ENCODE measurements around the gene LRP1B.
A peak's percentile ranks its signal among the peaks of the same experiment; 100 is the strongest.
"Not testable (repeated sequence)": the region's sequence is repeated elsewhere in the genome, so short reads cannot be mapped to it uniquely, and the experiment has no call there.

The LRP1B gene

DNA sequence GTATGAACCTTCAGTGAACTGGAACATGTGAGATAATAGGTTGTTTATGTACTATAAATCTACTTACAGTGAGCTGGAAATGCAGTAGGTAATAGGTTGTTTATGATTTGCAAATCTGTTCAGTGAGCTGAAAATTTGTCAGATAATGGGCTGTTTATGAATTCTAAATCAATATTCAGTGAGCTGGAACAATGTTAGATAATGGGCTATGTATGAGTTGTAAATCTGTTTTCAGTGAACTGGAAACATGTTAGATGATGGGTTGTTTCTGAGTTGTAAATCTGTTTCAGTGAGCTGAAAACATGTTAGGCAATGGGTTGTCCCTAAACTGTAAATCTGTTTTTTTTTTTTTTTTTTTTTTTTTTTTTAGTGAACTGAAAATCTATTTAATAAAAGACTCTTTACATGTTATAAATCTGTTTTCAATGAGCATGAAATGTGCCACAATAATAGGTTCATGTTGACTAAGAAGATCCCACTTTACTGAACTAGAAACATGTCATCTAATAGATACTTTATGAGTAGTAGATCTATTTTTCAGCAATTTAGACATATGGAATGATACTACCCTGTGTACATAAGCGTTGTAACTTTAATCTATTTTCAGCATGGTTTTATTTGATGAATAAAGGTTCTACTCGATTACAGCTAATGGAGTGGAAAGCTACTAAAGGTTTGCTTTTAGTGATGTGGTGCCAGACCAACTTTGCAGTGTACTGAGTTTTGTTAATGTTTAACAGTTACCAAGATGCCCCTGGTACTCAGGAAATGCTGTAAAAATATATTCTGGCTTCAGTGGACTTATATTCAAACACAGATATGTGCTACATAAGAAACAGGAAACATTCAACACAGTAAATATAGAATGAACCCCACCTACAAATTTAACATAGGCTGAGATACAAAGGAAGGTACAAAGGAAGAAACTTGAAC, 1471.8 kb downstream of the LRP1B start:
- Histone ChIP-seq H3K9ac (ENCODE audit: low read depth in 1 of 2, low read length in 2 of 2) (no peak overlapping the region), H3K27me3 (ENCODE audit: control insufficient read depth in 2 of 2, insufficient read depth in 2 of 2, low read length in 2 of 2) (no peaks in the 10 kb centered on the region), H3K4me1 (ENCODE audit: control insufficient read depth in 2 of 2, insufficient read depth in 2 of 2, low read length in 2 of 2) (no peaks in the 10 kb centered on the region), H3K27ac (ENCODE audit: low read depth in 2 of 2, low read length in 2 of 2) (no peak overlapping the region), H3K4me3 (ENCODE audit: low read length in 2 of 2) (no peak overlapping the region), H3K36me3 (ENCODE audit: control insufficient read depth in 2 of 2, insufficient read depth in 2 of 2, low read length in 2 of 2) (no peaks in the 10 kb centered on the region), H3K9me3 (ENCODE audit: control insufficient read depth in 2 of 2, low read length in 2 of 2) (no peaks in the 10 kb centered on the region)

DNA sequence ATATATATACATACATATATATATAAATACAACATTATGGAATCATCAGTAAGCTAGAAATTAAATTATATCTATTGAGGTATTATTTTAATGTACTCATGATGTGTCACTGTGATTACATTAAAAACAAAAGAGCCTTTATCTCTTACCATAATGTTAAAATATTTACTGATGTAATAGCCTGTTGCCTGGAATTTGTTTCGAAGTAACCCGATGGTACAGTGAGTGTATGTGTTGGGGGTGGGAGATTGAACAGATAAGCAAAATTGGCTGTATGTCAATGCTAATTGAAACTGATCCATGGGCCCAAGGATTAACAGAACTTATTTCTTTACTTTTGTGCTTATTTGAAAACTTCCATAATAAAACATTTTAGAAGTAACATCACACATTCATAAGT, 1473.2 kb downstream of the LRP1B start:
- Histone ChIP-seq H3K36me3 (ENCODE audit: control insufficient read depth in 2 of 2, insufficient read depth in 2 of 2, low read length in 2 of 2) (no peaks in the 10 kb centered on the region), H3K27ac (ENCODE audit: low read depth in 2 of 2, low read length in 2 of 2) (no peak overlapping the region), H3K9ac (ENCODE audit: low read depth in 1 of 2, low read length in 2 of 2) (no peak overlapping the region), H3K9me3 (ENCODE audit: control insufficient read depth in 2 of 2, low read length in 2 of 2) (no peaks in the 10 kb centered on the region), H3K4me3 (ENCODE audit: low read length in 2 of 2) (no peak overlapping the region), H3K4me1 (ENCODE audit: control insufficient read depth in 2 of 2, insufficient read depth in 2 of 2, low read length in 2 of 2) (no peaks in the 10 kb centered on the region), H3K27me3 (ENCODE audit: control insufficient read depth in 2 of 2, insufficient read depth in 2 of 2, low read length in 2 of 2) (no peaks in the 10 kb centered on the region)

DNA sequence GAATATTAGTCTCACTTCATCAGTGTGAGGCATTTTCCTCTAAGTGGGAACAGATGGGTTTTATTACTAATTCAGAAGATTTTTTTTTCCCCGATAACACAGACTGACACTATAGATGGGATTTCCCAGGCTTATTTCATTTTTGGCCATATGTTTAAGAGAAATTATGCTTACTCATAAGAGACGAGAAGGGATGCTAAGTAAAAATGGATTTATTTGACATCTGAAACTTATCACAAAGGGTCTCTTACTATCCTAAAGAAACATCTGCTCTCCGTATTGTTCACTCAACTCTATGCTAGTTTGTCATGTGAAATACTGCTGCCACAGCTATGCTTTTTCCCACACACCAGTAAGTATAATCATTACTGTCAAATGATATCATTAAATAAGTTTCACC, 1476.3 kb downstream of the LRP1B start:
- H3K4me1 ChIP-seq (ENCODE audit: control insufficient read depth in 2 of 2, insufficient read depth in 2 of 2, low read length in 2 of 2) = no peaks in the 10 kb centered on the region
- H3K36me3 ChIP-seq (ENCODE audit: control insufficient read depth in 2 of 2, insufficient read depth in 2 of 2, low read length in 2 of 2) = no peaks in the 10 kb centered on the region
- no peak overlapping the region for H3K4me3 ChIP-seq (ENCODE audit: low read length in 2 of 2)
- H3K27ac ChIP-seq (ENCODE audit: low read depth in 2 of 2, low read length in 2 of 2) = no peak overlapping the region
- no peaks in the 10 kb centered on the region for H3K9me3 ChIP-seq (ENCODE audit: control insufficient read depth in 2 of 2, low read length in 2 of 2)
- no peaks in the 10 kb centered on the region for H3K27me3 ChIP-seq (ENCODE audit: control insufficient read depth in 2 of 2, insufficient read depth in 2 of 2, low read length in 2 of 2)
- no peak overlapping the region for H3K9ac ChIP-seq (ENCODE audit: low read depth in 1 of 2, low read length in 2 of 2)

DNA sequence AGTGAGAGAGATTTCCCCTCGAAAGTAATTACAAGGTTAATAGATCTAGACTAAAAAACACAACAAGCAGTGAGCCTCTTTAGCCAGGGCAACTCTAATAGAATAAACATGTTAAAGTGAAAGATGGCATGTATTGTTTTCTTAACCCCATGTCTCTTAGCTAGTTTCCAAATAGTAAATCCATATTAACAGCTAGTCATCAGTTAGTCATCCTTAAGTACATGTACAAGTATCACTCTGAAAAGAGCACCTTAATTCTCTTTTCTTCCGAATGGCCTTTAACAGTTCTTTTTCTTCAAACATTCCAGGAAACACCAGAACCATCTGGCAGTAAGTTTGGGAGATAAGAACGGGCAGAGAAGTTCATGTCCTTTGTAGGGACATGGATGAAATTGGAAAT, 1480.0 kb downstream of the LRP1B start:
- no peak overlapping the region for H3K27ac ChIP-seq (ENCODE audit: low read depth in 2 of 2, low read length in 2 of 2)
- no peaks in the 10 kb centered on the region for H3K36me3 ChIP-seq (ENCODE audit: control insufficient read depth in 2 of 2, insufficient read depth in 2 of 2, low read length in 2 of 2)
- no peaks in the 10 kb centered on the region for H3K27me3 ChIP-seq (ENCODE audit: control insufficient read depth in 2 of 2, insufficient read depth in 2 of 2, low read length in 2 of 2)
- H3K9me3 ChIP-seq (ENCODE audit: control insufficient read depth in 2 of 2, low read length in 2 of 2) = no peaks in the 10 kb centered on the region
- no peak overlapping the region for H3K9ac ChIP-seq (ENCODE audit: low read depth in 1 of 2, low read length in 2 of 2)
- H3K4me3 ChIP-seq (ENCODE audit: low read length in 2 of 2) = no peak overlapping the region
- H3K4me1 ChIP-seq (ENCODE audit: control insufficient read depth in 2 of 2, insufficient read depth in 2 of 2, low read length in 2 of 2) = no peaks in the 10 kb centered on the region

DNA sequence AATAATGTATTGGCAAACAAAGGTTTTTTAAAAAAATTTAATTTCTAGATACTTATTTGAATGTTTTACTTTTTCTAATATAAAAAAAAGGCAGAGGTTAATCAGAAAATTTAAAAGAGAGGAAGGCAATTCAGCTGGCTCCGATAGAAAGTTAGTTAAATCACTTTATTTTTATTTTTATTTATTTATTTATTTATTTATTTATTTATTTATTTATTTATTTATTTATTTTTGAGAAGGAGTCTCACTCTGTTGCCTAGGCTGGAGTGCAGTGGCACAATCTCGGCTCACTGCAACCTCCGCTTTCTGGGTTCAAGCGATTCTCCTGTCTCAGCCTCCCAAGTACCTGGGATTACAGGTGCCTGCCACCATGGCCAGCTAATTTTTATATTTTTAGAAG, 1480.7 kb downstream of the LRP1B start:
- not testable (repeated sequence) for H3K36me3 ChIP-seq (ENCODE audit: control insufficient read depth in 2 of 2, insufficient read depth in 2 of 2, low read length in 2 of 2); H3K27me3 ChIP-seq (ENCODE audit: control insufficient read depth in 2 of 2, insufficient read depth in 2 of 2, low read length in 2 of 2); H3K4me1 ChIP-seq (ENCODE audit: control insufficient read depth in 2 of 2, insufficient read depth in 2 of 2, low read length in 2 of 2); H3K9me3 ChIP-seq (ENCODE audit: control insufficient read depth in 2 of 2, low read length in 2 of 2); H3K27ac ChIP-seq (ENCODE audit: low read depth in 2 of 2, low read length in 2 of 2); H3K9ac ChIP-seq (ENCODE audit: low read depth in 1 of 2, low read length in 2 of 2); H3K4me3 ChIP-seq (ENCODE audit: low read length in 2 of 2)

DNA sequence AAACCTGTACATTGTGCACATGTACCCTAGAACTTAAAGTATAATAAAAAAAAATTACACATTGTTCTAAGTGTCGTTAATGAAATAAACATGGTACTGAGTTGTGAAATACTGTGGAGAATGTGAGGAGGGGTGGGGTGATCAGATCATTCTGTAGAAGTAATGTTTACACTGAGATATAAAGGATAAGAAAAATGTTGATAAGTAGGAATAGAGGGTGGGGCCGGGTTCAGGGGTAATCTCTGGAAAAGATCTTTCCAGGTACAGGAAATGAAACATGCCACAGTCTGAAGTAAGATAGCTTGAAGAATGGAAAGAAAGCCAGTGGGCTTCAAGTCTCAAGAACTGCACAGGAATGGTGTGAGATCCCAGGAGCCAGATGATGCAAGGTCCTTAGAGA, 1482.4 kb downstream of the LRP1B start:
- no peak overlapping the region for H3K4me3 ChIP-seq (ENCODE audit: low read length in 2 of 2)
- peak overlapping the region in 1 of 2 donors; percentile 15 for H3K27ac ChIP-seq (ENCODE audit: low read depth in 2 of 2, low read length in 2 of 2)
- no peaks in the 10 kb centered on the region for H3K4me1 ChIP-seq (ENCODE audit: control insufficient read depth in 2 of 2, insufficient read depth in 2 of 2, low read length in 2 of 2)
- no peak overlapping the region for H3K9ac ChIP-seq (ENCODE audit: low read depth in 1 of 2, low read length in 2 of 2)
- H3K9me3 ChIP-seq (ENCODE audit: control insufficient read depth in 2 of 2, low read length in 2 of 2) = no peaks in the 10 kb centered on the region
- H3K27me3 ChIP-seq (ENCODE audit: control insufficient read depth in 2 of 2, insufficient read depth in 2 of 2, low read length in 2 of 2) = no peaks in the 10 kb centered on the region
- no peaks in the 10 kb centered on the region for H3K36me3 ChIP-seq (ENCODE audit: control insufficient read depth in 2 of 2, insufficient read depth in 2 of 2, low read length in 2 of 2)

DNA sequence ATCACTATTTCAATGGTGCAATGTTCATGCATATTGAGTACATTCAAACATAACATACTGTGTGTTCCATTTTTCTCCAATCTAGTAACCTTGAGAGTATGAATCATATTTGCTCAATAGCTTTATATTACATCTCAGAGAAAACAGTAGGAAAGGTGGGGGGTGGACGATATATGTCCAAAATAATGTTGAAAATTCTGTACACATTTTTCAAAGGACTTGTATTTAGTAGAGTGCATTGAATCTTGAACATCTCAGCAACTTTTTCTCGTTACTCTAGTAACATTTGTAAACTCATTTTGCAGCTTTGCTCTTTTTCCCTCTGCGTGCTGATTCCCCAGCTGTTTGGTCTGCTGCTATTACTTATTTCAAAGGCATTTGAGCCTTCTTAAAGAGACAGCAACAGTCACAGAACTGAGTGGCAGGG, 1487.0 kb downstream of the LRP1B start:
- no peaks in the 10 kb centered on the region for H3K9me3 ChIP-seq (ENCODE audit: control insufficient read depth in 2 of 2, low read length in 2 of 2)
- H3K36me3 ChIP-seq (ENCODE audit: control insufficient read depth in 2 of 2, insufficient read depth in 2 of 2, low read length in 2 of 2) = no peaks in the 10 kb centered on the region
- H3K27ac ChIP-seq (ENCODE audit: low read depth in 2 of 2, low read length in 2 of 2) = no peak overlapping the region
- H3K27me3 ChIP-seq (ENCODE audit: control insufficient read depth in 2 of 2, insufficient read depth in 2 of 2, low read length in 2 of 2) = no peaks in the 10 kb centered on the region
- H3K9ac ChIP-seq (ENCODE audit: low read depth in 1 of 2, low read length in 2 of 2) = no peak overlapping the region
- H3K4me3 ChIP-seq (ENCODE audit: low read length in 2 of 2) = no peak overlapping the region
- no peaks in the 10 kb centered on the region for H3K4me1 ChIP-seq (ENCODE audit: control insufficient read depth in 2 of 2, insufficient read depth in 2 of 2, low read length in 2 of 2)

DNA sequence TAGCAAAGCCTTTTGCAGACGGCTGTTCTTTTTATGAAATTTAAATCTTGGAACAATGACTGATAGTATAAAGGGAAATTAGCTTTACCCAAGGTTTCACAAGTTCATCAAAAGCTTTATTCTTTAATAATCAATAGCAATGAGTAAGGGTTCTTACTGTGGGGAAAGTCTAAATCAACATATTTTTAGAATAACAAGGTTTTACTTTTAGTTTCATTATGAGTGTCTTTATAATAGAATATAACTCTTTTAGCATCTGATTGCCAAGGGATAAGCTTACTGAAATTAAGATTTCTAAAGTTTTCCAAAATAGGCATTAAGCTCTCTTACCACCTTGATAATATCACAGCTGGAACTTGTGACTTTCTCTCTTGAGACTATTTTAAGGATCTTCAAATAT, 1489.7 kb downstream of the LRP1B start:
- H3K36me3 ChIP-seq (ENCODE audit: control insufficient read depth in 2 of 2, insufficient read depth in 2 of 2, low read length in 2 of 2) = no peaks in the 10 kb centered on the region
- no peaks in the 10 kb centered on the region for H3K9me3 ChIP-seq (ENCODE audit: control insufficient read depth in 2 of 2, low read length in 2 of 2)
- H3K9ac ChIP-seq (ENCODE audit: low read depth in 1 of 2, low read length in 2 of 2) = no peak overlapping the region
- no peaks in the 10 kb centered on the region for H3K27me3 ChIP-seq (ENCODE audit: control insufficient read depth in 2 of 2, insufficient read depth in 2 of 2, low read length in 2 of 2)
- H3K4me3 ChIP-seq (ENCODE audit: low read length in 2 of 2) = no peak overlapping the region
- no peak overlapping the region for H3K27ac ChIP-seq (ENCODE audit: low read depth in 2 of 2, low read length in 2 of 2)
- H3K4me1 ChIP-seq (ENCODE audit: control insufficient read depth in 2 of 2, insufficient read depth in 2 of 2, low read length in 2 of 2) = no peaks in the 10 kb centered on the region

DNA sequence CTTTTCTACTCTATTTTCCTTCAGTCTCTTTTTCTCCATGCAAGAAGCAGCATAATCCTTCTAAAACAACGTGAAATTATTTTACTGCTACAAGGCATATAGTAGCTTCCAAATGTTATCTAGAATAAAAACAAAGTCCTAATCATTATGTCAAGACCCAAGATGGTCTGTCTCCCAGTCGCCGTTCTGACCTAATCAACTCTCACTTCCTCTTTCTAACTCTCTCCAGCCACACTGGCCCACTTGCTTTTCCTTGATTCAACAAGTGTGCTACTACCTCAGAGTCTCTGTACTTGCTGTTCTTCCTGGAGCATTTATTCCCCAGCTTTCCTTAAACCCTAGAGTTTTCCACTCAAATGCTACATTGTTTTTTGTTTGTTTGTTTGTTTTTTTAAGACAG, 1491.2 kb downstream of the LRP1B start:
- H3K36me3 ChIP-seq (ENCODE audit: control insufficient read depth in 2 of 2, insufficient read depth in 2 of 2, low read length in 2 of 2) = no peaks in the 10 kb centered on the region
- no peaks in the 10 kb centered on the region for H3K27me3 ChIP-seq (ENCODE audit: control insufficient read depth in 2 of 2, insufficient read depth in 2 of 2, low read length in 2 of 2)
- H3K9me3 ChIP-seq (ENCODE audit: control insufficient read depth in 2 of 2, low read length in 2 of 2) = no peaks in the 10 kb centered on the region
- no peak overlapping the region for H3K27ac ChIP-seq (ENCODE audit: low read depth in 2 of 2, low read length in 2 of 2)
- H3K9ac ChIP-seq (ENCODE audit: low read depth in 1 of 2, low read length in 2 of 2) = no peak overlapping the region
- H3K4me3 ChIP-seq (ENCODE audit: low read length in 2 of 2) = no peak overlapping the region
- no peaks in the 10 kb centered on the region for H3K4me1 ChIP-seq (ENCODE audit: control insufficient read depth in 2 of 2, insufficient read depth in 2 of 2, low read length in 2 of 2)

DNA sequence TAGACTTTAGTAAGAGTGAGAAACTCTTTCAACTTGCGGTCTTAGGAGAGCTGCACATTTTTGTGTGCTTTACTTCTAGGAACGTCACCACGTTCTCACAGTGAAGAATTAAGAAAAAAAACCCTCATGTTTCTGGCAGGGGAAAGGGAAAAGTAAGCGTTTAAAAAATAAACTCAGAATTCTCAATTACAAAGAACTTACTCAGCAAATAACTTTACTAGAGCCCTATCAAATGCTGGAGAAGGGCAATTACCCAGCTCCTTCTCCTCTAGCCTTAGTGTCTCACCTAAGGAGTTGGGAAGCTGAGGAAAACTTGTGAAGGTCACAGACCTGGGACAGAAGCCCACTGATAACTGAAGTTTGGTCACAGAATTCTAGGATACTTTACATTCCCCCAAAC, 1500.3 kb downstream of the LRP1B start:
- Histone ChIP-seq H3K27ac (ENCODE audit: low read depth in 2 of 2, low read length in 2 of 2) (no peak overlapping the region), H3K4me1 (ENCODE audit: control insufficient read depth in 2 of 2, insufficient read depth in 2 of 2, low read length in 2 of 2) (no peaks in the 10 kb centered on the region), H3K9ac (ENCODE audit: low read depth in 1 of 2, low read length in 2 of 2) (no peak overlapping the region), H3K36me3 (ENCODE audit: control insufficient read depth in 2 of 2, insufficient read depth in 2 of 2, low read length in 2 of 2) (no peaks in the 10 kb centered on the region), H3K4me3 (ENCODE audit: low read length in 2 of 2) (no peak overlapping the region), H3K27me3 (ENCODE audit: control insufficient read depth in 2 of 2, insufficient read depth in 2 of 2, low read length in 2 of 2) (no peaks in the 10 kb centered on the region), H3K9me3 (ENCODE audit: control insufficient read depth in 2 of 2, low read length in 2 of 2) (no peaks in the 10 kb centered on the region)

All from mucosa of rectum (tissue), 2 donors.